ENCODE data around the gene CHAT. TPM values are rescaled to one million over a fixed set of nuclear protein-coding genes. Genes with fewer than 3 reads are reported as not detected.

The CHAT gene
- total RNA-seq, 1 experiment from 2014 or later, result not detected

DNA sequence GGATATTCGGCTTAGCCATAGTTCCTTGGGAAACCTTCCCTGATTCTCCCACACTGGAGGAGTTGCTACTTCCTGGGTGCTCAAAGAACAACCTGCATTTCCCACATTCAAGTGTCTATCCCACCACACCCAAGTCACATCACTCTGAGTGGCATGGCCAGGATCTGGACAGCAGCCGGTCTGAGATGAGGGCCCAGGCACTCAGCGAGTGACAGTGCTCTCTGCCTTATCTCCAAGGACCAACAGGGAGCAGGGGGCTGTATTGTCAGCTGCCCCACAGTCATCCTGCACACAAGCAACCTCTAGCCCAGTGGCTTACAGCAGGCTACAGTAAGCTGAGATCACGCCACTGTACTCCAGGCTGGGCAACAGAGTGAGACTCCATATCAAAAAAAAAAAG lies 19.8 kb upstream of the CHAT start:
- Mint-ChIP-seq H3K27me3 (ENCODE audit: low read depth) (peaks cover 25% of the 10 kb centered on the region), H3K4me3 (no peak overlapping the region), H3K9me3 (no peaks in the 10 kb centered on the region), H3K4me1 (peaks cover 13% of the 10 kb centered on the region in 2 experiments), H3K36me3 (ENCODE audit: insufficient read depth in 1 of 3, low read depth in 3 of 3) (no peaks in the 10 kb centered on the region), H3K27ac (no peak overlapping the region)
- Histone ChIP-seq H3K27ac (ENCODE audit: insufficient read length, low read depth, low read length) (no peak overlapping the region), H2BK12ac (ENCODE audit: insufficient read length, low read depth, low read length) (no peak overlapping the region), H3K18ac (ENCODE audit: insufficient read length, low read depth, low read length) (no peak overlapping the region), H3K4me2 (ENCODE audit: insufficient read depth, insufficient read length, low read length) (no peak overlapping the region), H3K9ac (ENCODE audit: extremely low read depth, insufficient read length, low read length) (no peak overlapping the region), H2AK5ac (ENCODE audit: insufficient read length, low read length) (no peak overlapping the region), H4K20me1 (ENCODE audit: control insufficient read depth, insufficient read depth, insufficient read length) (no peaks in the 10 kb centered on the region), H2BK120ac (ENCODE audit: low read depth, low read length, poor library complexity, severe bottlenecking) (no peak overlapping the region), H3K23me2 (ENCODE audit: insufficient read length, low read depth, low read length, poor library complexity, severe bottlenecking) (no peaks in the 10 kb centered on the region), H3K56ac (ENCODE audit: insufficient read length, low read depth, low read length) (no peak overlapping the region), H3K27me3 (ENCODE audit: insufficient read depth, low read length) (no peaks in the 10 kb centered on the region), H2AFZ (ENCODE audit: low read length) (no peak overlapping the region), H2BK5ac (ENCODE audit: insufficient read length, low read length) (no peak overlapping the region), H3K79me1 (ENCODE audit: insufficient read depth, low read depth, low read length, poor library complexity, severe bottlenecking) (no peaks in the 10 kb centered on the region), H3K23ac (ENCODE audit: insufficient read length, low read depth, low read length) (no peak overlapping the region), H4K5ac (ENCODE audit: insufficient read length, low read depth, low read length) (no peak overlapping the region), H3K9me3 (ENCODE audit: control insufficient read depth, low read depth, low read length) (no peaks in the 10 kb centered on the region), H3K79me2 (ENCODE audit: insufficient read depth, low read length) (no peaks in the 10 kb centered on the region), H3K14ac (ENCODE audit: insufficient read depth, low read length) (no peak overlapping the region), H2BK15ac (ENCODE audit: low read depth, low read length) (no peak overlapping the region), H3K4me1 (ENCODE audit: insufficient read depth, low read length) (no peaks in the 10 kb centered on the region), H3T11ph (ENCODE audit: low read length) (no peak overlapping the region), H4K91ac (ENCODE audit: insufficient read length, low read depth, low read length) (no peak overlapping the region), H2BK20ac (ENCODE audit: low read depth, low read length, poor library complexity, severe bottlenecking) (no peak overlapping the region), H3K4ac (ENCODE audit: low read depth, low read length) (no peak overlapping the region), H4K8ac (replicated peaks; ENCODE audit: insufficient read length, low read depth, low read length) (no peak overlapping the region)
- no peak for DNase-seq
- WGBS (ENCODE audit: extremely low coverage, insufficient read length, low lambda C conversion rate), result no CpG with 5 or more reads among the region's 4 CpGs
- TF ChIP-seq CTCF (conservative IDR thresholded peaks at IDR 0.05), result no peak
